NCI-H1694 treated with DMSO at 0.1 percent for 48 hours (cell line): ENCODE results near the gene MTMR3.

Experiments used
- DNase-seq: peaks from one replicate; lab custom pipeline; 2025; lab: John Stamatoyannopoulos, UW

The MTMR3 gene

GRCh38 chr22:29916007-29916544, 33.1 kb downstream of the MTMR3 start:
- no peak for DNase-seq

DNA sequence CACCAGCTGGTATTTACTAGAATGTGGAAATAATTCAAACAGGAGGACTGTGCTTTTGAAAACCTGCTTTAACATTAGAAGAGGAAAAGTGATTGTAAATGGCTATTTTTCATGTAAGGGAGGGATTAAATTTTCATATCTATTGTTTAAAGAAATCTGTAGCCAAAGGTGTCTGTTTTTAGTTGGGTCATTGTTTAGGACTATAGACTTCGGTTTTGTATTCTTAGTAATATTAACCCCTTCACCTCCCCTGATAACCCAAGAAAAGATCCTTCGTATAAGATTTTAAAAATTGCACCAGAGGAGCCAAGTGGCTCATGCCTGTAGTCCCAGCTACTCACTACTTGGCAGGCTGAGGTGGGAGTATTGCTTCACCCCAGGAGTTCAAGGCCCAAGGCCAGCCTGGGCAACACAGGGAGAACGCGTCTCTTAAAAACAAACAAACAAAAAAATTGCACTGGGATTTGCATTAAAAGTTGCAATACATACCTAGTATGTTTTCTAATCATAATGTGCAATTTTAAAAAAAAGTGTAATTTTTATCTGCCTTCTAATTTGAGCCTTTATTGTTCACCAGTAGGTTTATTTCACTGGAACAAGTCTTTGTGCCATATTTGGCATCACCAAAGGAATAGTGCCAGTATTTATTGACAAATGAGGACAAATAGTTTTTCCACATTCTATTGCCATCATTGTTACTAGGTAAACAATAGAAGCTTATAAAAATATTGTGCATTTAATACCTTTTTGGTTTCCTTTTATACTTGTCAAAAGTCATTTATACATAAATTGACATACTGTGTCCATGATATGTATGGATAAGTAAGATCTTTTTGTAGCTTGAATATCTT, 34.3 kb downstream of the MTMR3 start:
- no peak for DNase-seq

DNA sequence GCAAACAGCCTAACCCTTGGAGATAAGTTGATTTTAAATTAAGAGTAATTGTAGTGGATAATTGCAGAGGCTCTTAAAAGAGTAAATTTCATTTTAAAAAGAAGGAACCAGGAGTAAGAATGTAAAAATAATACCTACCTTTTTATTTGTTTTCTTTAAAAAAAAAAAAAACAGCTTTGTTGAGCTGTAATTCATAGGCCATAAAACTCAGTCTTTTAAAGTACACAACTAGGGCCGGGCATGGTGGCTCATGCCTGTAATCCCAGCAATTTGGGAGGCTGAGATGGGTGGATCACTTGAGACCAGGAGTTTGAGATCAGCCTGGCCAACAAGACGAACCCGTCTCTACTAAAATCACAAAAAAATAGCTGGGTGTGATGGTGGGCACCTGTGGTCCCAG, 42.4 kb downstream of the MTMR3 start:
- no peak for DNase-seq

DNA sequence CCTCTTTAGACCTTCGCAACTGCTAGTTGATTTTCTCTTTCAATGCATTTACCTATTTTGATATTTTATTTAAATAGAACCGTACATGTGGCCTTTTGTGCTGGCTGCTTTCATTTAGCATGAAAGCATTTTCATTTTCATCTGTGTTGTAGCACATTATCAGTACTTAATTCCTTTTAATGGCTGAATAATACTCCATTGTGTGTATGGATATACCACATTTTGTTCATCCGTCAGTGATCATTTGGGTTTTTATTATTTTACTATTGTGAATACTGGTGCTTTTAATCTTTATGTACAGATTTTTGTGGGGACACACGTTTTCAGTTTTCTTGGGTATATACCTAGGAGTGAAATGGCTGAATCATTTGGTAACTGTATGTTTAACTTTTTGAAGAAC, 43.1 kb downstream of the MTMR3 start:
- DNase-seq = no peak

DNA sequence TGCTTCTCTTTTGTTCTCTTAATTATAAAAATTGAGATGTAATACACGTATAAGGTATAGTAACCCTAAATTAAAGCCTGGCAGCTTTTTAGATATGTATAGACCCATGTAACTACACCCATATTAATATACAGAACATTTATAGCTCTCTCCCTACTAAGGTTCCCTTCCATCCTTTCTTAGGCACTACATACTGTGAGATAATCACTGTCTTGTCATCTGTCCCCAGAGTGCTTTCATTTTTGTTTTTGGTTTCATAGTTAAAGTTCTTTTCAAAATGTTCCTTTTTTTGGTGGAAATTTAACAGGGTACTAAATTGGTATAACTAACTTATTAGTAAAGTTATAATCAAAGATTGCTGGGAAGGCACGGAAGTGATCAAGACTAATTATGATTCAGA, 49.2 kb downstream of the MTMR3 start:
- no peak for DNase-seq

DNA sequence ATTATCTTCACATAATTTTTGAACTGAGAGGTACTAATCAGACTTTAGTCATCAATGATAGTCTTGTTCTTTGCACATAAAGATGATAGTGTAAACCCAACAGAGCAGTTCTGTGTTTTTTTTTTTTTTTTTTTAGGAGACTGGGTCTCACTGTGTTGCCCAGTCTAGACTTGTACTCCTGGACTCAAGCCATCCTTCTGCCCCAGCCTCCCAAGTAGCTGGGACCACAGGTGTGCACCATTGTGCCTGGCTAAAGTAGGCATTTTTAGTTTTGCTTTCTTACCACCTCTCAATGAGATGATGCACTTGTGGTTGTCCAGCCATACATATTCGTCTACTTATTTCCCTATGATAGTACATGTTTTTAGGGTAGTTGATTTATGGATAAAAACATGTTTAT, 50.6 kb downstream of the MTMR3 start:
- DNase-seq = no peak

GRCh38 chr22:29934596-29934995, 51.6 kb downstream of the MTMR3 start:
- no peak for DNase-seq

GRCh38 chr22:29936186-29936585, 53.2 kb downstream of the MTMR3 start:
- no peak for DNase-seq

DNA sequence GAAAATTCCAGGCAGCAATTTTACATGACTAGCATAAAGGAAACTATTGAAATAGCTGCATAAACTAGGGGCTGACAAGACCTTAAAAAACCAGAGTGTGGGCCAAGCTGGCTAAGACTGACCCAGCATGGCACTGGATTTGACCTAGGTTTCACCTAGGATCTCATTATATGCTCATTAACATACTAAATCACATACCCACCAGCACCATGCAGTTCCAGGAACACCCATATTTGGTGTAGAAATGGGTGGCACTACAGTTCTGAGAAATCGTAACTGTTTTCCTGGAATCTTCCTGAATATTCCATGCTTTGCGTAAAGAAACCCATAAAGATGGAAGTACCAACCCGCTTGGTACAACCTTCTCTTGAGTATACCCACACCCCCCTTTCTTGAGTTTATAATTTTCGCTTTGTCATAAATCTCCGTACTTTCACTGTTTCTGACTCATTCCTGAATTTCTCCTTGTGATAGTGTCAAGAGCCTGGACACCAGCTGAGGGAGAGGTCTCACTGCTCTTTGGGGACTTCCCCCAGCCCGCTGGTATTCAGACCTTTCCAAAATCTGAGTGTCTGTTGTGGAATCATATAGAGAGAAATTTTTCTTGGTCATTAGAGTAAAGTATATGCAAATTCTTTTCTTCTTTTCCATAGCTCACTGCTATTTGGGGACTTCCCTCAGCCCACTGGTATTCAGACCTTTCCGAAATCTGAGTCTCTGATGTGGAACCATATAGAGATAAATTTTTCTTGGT, 55.1 kb downstream of the MTMR3 start:
- no peak for DNase-seq

GRCh38 chr22:29940526-29940925, 57.6 kb downstream of the MTMR3 start:
- DNase-seq = no peak

GRCh38 chr22:29944339-29944738, 61.4 kb downstream of the MTMR3 start:
- no peak for DNase-seq

GRCh38 chr22:29945435-29945834, 62.5 kb downstream of the MTMR3 start:
- DNase-seq = no peak

- DNase-seq = no peak
Observed at GRCh38 chr22:29946220-29946619, 63.2 kb downstream of the MTMR3 start.

- no peak for DNase-seq
Observed at GRCh38 chr22:29947410-29948384, 64.7 kb downstream of the MTMR3 start.

DNA sequence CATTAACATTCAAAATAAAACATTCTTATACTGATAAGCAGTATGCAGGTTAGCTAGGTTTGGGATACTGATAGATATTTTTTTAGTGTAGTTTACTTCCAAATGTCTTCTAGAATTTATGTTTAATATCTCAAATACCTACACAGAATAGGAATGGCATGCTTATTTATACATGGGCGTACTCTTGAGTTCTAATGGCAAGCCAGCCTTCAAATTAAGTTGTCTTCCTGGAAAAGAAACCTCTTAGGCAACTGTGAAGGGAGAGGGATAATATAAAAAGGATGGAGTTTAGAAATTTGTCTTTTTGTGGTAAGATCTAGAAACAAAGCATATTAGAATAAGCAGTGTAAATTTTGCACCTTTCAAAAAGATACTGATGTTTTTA, 65.4 kb downstream of the MTMR3 start:
- no peak for DNase-seq

DNA sequence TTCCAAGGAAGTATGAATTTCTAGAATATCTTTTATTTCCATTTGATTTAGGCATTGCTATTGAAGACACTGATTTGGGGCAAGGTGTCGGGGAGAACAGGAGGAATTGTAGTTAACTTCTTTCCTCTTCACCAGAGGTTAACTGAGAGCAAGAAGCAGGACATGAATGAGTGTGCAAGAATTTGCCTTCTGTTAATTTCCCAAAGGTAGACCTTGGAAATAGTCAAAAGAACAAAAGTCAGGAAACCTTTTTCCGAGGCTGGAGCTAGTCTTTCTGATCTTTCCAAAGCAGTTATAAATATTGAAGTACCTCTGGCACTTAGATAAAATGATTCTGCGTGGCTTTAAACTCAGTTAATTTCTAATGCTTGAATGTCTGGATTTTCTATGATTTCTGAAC, 66.9 kb downstream of the MTMR3 start:
- DNase-seq = no peak

GRCh38 chr22:29951791-29952413, 68.9 kb downstream of the MTMR3 start:
- no peak for DNase-seq

- no peak for DNase-seq
Observed at GRCh38 chr22:29954203-29954855, 71.4 kb downstream of the MTMR3 start.

DNA sequence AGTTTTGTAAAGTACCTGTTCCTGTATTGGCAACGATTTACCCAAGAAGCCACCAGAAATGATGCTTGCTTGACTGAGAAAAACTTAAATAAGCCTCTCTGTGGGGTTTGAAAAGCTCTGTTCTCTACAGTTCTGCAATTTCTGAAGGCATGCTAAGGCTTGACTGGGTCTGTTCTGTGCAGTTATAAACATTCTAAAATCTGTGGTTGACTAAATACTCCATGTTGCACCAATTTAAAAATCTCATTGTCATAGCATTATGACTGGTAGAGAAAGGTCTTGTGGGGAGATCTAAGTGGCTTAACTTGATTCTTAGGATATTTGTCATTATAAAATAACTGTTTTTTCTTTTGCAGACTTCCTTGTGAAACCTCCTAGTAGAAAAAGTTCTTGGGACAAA, 73.7 kb downstream of the MTMR3 start:
- no peak for DNase-seq

- no peak for DNase-seq
Observed at GRCh38 chr22:29958170-29958569, 75.2 kb downstream of the MTMR3 start.

- DNase-seq = no peak
Observed at GRCh38 chr22:29964776-29965175, 81.8 kb downstream of the MTMR3 start.
